ENCODE results near the gene SEC14L1. TPM values are rescaled to one million over a fixed set of nuclear protein-coding genes. Genes with fewer than 3 reads are reported as not detected.

The SEC14L1 gene
- total RNA-seq, 1 experiment from 2014 or later: 58.6 TPM

- no peaks in the 10 kb centered on the region for H4K20me1 ChIP-seq (ENCODE audit: control insufficient read depth, insufficient read depth, insufficient read length)
- H4K5ac ChIP-seq (ENCODE audit: insufficient read length, low read depth, low read length): no peak overlapping the region
- no peak overlapping the region for H2AFZ ChIP-seq (ENCODE audit: low read length)
- no peak overlapping the region for H2BK5ac ChIP-seq (ENCODE audit: insufficient read length, low read length)
- no CpG with 5 or more reads among the region's 12 CpGs for WGBS (ENCODE audit: extremely low coverage, insufficient read length, low lambda C conversion rate)
- H3K79me1 ChIP-seq (ENCODE audit: insufficient read depth, low read depth, low read length, poor library complexity, severe bottlenecking): no peaks in the 10 kb centered on the region
- no peaks in the 10 kb centered on the region for H3K9me3 ChIP-seq (ENCODE audit: control insufficient read depth, low read depth, low read length)
- no peak overlapping the region for H3K14ac ChIP-seq (ENCODE audit: insufficient read depth, low read length)
- no peak overlapping the region for H2AK5ac ChIP-seq (ENCODE audit: insufficient read length, low read length)
- H3K4ac ChIP-seq (ENCODE audit: low read depth, low read length): no peak overlapping the region
- H2BK15ac ChIP-seq (ENCODE audit: low read depth, low read length): no peak overlapping the region
- peaks cover 24 to 74% (median 58%) of the 10 kb centered on the region in 3 experiments; a peak in 6 of 7 replicates for H3K36me3 Mint-ChIP-seq (ENCODE audit: insufficient read depth in 1 of 3, low read depth in 3 of 3)
- no peak overlapping the region for H3K27ac ChIP-seq (ENCODE audit: insufficient read length, low read depth, low read length)
- H3K27me3 Mint-ChIP-seq (ENCODE audit: low read depth): no peaks in the 10 kb centered on the region
- H3K27ac Mint-ChIP-seq: no peak overlapping the region; a peak in 2 of 7 replicates
- H3K23ac ChIP-seq (ENCODE audit: insufficient read length, low read depth, low read length): no peak overlapping the region
- no peak overlapping the region for H4K8ac ChIP-seq (replicated peaks; ENCODE audit: insufficient read length, low read depth, low read length)
- H3K4me2 ChIP-seq (ENCODE audit: insufficient read depth, insufficient read length, low read length): no peak overlapping the region
- H2BK12ac ChIP-seq (ENCODE audit: insufficient read length, low read depth, low read length): no peak overlapping the region
- H3K9ac ChIP-seq (ENCODE audit: extremely low read depth, insufficient read length, low read length): no peak overlapping the region
- no peaks in the 10 kb centered on the region for H3K4me1 ChIP-seq (ENCODE audit: insufficient read depth, low read length)
- no peak overlapping the region for H2BK120ac ChIP-seq (ENCODE audit: low read depth, low read length, poor library complexity, severe bottlenecking)
- no peak overlapping the region for H3K56ac ChIP-seq (ENCODE audit: insufficient read length, low read depth, low read length)
- H3K4me3 Mint-ChIP-seq: no peak overlapping the region
- no peaks in the 10 kb centered on the region for H3K27me3 ChIP-seq (ENCODE audit: insufficient read depth, low read length)
- H4K91ac ChIP-seq (ENCODE audit: insufficient read length, low read depth, low read length): no peak overlapping the region
- H3K79me2 ChIP-seq (ENCODE audit: insufficient read depth, low read length): no peaks in the 10 kb centered on the region
- no peak overlapping the region for H3T11ph ChIP-seq (ENCODE audit: low read length)
- H3K9me3 Mint-ChIP-seq: no peaks in the 10 kb centered on the region
- H3K23me2 ChIP-seq (ENCODE audit: insufficient read length, low read depth, low read length, poor library complexity, severe bottlenecking): no peaks in the 10 kb centered on the region
- H3K18ac ChIP-seq (ENCODE audit: insufficient read length, low read depth, low read length): no peak overlapping the region
- TF ChIP-seq, protein P1, sequence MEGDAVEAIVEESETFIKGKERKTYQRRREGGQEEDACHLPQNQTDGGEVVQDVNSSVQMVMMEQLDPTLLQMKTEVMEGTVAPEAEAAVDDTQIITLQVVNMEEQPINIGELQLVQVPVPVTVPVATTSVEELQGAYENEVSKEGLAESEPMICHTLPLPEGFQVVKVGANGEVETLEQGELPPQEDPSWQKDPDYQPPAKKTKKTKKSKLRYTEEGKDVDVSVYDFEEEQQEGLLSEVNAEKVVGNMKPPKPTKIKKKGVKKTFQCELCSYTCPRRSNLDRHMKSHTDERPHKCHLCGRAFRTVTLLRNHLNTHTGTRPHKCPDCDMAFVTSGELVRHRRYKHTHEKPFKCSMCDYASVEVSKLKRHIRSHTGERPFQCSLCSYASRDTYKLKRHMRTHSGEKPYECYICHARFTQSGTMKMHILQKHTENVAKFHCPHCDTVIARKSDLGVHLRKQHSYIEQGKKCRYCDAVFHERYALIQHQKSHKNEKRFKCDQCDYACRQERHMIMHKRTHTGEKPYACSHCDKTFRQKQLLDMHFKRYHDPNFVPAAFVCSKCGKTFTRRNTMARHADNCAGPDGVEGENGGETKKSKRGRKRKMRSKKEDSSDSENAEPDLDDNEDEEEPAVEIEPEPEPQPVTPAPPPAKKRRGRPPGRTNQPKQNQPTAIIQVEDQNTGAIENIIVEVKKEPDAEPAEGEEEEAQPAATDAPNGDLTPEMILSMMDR (conservative IDR thresholded peaks at IDR 0.05): no peak
- 0 out of 4 replicates have a peak, but pooled peaks cover 0 to 2% of the 10 kb centered on the region in 2 experiments for H3K4me1 Mint-ChIP-seq
- no peak overlapping the region for H2BK20ac ChIP-seq (ENCODE audit: low read depth, low read length, poor library complexity, severe bottlenecking)
- no peak for DNase-seq
Observed at GRCh38 chr17:77203436-77203835, 62.7 kb downstream of the SEC14L1 start.
